Kidney glomerular epithelial cell (primary cell): ENCODE data around the gene ALX1.

Experiments used
- DNase-seq: peaks from one replicate; lab custom pipeline; 2025; lab: John Stamatoyannopoulos, UW

The ALX1 gene

GRCh38 chr12:85280165-85280983, at the start of gene ALX1:
Gene ALX1, plus strand, starts transcription at chr12:85280220. Its CDS starts 42 bp downstream, at chr12:85280262.
- DNase-seq = no peak

DNA sequence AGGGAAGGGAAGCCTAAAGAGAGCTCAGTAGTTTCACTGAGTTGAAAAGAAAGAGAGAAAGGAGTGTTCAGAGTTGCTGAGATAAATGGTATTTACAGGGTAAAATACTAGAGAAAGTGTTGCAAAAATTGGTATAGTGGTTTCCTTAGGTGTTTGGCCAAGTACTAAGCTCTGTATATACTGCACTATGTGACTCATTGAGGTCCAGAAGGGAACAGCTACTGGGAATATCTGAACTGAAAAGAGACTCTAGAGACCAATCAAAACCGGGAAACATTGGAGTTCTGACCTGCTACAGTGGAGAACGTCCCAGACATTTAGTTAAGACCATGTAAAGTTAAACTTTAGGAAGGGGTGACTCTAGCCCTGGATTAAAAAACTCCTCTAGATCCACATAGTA, 42.7 kb upstream of the ALX1 start:
- no peak for DNase-seq

DNA sequence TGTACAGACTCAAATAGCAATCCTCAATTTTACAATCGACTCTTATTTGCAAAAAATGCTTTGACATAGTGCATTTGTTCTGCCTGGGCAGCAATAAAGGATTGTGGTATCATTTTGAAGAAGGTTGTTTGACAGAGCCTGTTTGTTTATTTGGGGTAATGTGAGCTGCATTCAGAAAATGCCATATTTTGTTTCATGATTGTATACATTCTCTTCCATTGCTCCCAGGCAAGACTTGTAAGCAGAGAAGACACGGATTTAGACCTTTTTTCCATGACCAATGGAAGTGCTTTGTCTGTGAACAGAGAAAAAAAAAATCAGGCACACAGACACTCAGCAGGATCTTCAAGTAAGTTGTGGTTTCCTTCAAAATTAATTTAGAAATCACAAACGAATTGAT, 35.5 kb upstream of the ALX1 start:
- no peak for DNase-seq

GRCh38 chr12:85253853-85254252, 26.2 kb upstream of the ALX1 start:
- no peak for DNase-seq

- no peak for DNase-seq
Observed at GRCh38 chr12:85257671-85258070, 22.3 kb upstream of the ALX1 start.

DNA sequence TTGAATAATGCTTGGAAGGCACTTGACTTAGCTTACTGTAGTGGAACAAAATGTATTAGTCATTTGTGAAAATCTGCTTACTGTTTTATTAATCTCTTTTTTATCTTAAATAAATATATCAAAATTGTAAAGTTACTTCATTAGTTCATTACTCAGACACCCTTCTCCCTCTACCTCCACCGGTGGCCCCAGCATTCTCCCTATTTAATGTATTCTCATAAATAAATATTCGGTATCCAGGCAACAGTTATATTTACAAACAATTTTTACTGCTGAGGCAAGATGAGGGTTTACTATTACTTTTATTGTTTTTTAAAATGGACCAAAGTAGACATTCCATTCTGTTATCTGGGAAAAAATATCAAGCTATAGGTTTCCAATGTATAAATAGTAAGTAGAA, 19.6 kb upstream of the ALX1 start:
- DNase-seq = no peak

DNA sequence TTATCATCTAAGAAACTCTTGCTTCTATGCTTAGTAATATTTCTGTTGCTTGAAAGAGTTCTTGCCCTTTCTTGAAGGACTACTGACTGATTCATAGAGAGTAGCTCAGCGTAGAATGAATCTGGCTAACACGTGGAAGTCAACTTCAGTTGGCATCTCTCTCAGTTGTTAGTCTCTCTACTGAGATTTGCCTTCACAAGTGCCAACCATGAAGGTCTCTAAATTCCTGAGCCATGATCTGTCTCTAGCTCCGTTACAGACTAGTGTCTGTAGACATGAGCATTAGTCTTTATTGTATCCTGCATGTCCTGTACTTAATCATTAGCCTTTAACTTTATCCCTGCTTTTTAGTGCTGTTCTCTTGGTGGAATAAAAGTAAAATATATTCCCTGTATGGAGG, 19.1 kb upstream of the ALX1 start:
- DNase-seq = no peak

GRCh38 chr12:85266356-85266755, 13.7 kb upstream of the ALX1 start:
- no peak for DNase-seq

GRCh38 chr12:85273381-85274314, 6.4 kb upstream of the ALX1 start:
- DNase-seq = no peak

GRCh38 chr12:85274315-85274651, 5.7 kb upstream of the ALX1 start:
- no peak for DNase-seq

DNA sequence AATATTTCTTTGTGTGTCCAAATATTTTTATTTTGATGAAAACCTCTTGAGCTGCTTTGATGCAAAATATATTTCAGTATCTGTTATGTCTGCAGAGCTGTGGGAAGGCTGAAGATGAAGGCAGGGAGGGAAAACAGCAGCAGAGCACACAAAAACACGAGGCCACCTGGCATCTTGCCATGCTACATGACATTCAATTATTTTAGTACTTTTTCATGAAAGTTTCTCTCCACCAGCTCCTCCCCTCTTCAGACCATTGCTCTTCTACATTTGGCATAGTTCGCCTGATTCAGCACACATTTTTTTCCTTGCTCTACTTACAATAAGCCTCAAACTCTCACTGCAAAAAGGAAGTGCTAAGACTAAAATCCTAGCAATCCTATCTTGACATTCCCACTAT, 4.6 kb upstream of the ALX1 start:
- DNase-seq = no peak

- DNase-seq = no peak
Observed at GRCh38 chr12:85277191-85277590, 2.8 kb upstream of the ALX1 start.

- no peak for DNase-seq
Observed at GRCh38 chr12:85277900-85278597, 2.0 kb upstream of the ALX1 start.

- no peak for DNase-seq
Observed at GRCh38 chr12:85278598-85279448, 1.2 kb upstream of the ALX1 start.

DNA sequence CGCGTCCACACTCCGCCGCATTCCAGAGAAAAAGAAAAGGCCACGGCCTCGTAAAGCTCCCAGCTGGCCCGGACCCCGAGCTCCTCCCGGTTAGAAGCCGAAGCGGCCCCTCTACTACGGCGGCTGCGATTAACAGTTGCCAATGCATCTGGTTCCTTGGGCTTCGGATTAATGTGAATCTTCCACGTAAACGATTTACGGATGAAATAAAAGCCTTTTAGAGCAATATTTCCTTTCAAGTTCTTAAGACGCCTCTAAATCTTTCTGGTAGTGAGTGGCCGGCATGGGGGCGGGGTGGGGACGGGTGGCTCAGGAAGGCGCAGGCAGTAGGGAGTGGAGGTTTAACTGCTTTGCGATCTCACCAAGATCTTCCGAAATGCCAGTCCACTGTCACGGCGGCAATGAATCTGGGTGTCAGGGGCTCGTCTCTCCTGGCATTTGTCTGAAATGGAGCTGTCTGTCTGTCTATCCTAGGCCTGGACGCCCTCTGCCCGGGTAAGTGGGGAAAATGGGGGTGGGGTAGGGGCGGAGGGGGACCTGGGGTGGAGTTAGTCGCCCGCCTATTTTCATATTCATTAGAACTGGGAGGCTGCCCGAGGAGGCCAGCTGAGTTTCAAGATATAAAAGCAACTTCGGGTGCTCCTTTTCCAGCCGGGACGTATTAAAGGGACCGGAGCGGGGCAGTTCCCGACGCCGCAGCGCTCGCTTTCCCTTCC, 413 bp upstream of the ALX1 start:
- no peak for DNase-seq

GRCh38 chr12:85280984-85281630, 1.1 kb downstream of the ALX1 start:
- DNase-seq = no peak

GRCh38 chr12:85281636-85282312, 1.8 kb downstream of the ALX1 start:
- no peak for DNase-seq

DNA sequence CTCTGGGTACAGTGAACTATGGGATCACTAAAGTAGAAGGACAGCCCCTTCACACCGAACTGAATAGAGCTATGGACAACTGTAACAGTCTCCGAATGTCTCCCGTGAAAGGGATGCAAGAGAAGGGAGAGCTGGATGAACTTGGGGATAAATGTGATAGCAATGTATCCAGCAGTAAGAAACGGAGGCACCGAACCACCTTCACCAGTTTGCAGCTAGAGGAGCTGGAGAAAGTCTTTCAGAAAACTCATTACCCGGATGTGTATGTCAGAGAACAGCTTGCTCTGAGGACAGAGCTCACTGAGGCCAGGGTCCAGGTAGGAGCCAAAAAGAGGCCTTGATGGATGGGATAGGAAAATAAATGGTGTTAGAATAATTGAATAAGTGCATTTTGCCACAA, 3.5 kb downstream of the ALX1 start:
- no peak for DNase-seq

DNA sequence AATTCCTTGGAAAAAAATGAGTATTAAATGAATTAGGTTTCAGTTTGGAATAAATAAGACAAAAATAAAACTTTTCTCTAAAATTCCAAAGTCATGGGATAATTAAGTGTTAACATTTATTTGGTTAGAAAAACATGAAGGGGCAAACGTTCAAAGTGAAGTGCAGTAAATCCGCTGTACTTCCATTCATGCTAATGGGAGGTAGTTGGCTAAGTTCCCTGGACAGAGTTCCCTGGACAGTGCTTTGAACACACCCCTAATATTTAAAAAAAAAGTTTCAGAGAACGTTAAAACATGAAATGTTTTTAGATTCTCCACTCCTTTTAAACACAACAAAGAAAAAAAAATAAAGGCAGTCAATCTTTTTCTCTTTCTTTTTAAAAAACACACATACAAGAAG, 16.3 kb downstream of the ALX1 start:
- DNase-seq = no peak

DNA sequence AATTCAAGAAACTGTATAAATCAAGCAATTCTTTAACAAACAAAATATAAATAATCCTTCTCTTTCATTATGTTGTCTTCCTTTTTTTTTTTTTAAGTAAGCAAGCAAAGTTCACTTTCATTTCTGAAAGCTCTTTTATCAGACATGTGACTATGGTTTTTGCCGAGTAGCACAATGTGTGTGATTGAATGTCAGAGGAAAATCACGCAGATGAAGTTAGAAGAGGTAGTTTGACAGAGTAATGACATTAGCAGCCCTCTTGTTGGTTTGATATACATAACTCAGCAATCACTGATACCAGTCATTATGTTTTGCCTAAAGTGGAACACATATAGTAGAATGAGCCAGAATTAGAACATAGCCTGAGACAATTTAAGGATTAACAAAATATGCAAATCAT, 19.0 kb downstream of the ALX1 start:
- DNase-seq = no peak
